ENCODE data around the gene RNF34. TPM values are rescaled to one million over a fixed set of nuclear protein-coding genes. Genes with fewer than 3 reads are reported as not detected.
A peak's percentile ranks its signal among the peaks of the same experiment; 100 is the strongest.

RNF34 gene
- total RNA-seq, 1 experiment from 2014 or later, result 43.7 TPM

DNA sequence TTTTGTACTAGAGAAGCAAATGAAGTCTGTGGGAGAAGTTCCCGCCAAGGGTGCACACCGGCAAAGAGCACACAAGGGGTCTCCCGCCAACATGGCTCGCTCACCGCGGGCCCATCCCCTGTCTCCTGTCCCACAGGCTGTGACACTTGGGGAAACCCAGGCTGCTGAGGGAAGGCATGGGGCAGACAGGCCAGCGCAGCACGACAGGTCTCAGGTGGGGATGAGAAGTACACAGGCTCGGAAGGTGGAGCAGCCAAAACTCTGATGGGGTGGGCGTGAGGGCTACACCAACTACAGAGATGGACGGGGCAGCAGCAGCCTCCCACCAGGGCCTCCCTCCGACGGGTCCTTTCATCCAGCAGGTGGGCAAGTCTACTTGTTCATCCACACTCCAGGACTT, 64.4 kb downstream of the RNF34 start:
- CTCF ChIA-PET, result no interaction called here
- intact Hi-C loops (cut with micrococcal nuclease; ENCODE audit: unreplicated experiment), result no loop called here

DNA sequence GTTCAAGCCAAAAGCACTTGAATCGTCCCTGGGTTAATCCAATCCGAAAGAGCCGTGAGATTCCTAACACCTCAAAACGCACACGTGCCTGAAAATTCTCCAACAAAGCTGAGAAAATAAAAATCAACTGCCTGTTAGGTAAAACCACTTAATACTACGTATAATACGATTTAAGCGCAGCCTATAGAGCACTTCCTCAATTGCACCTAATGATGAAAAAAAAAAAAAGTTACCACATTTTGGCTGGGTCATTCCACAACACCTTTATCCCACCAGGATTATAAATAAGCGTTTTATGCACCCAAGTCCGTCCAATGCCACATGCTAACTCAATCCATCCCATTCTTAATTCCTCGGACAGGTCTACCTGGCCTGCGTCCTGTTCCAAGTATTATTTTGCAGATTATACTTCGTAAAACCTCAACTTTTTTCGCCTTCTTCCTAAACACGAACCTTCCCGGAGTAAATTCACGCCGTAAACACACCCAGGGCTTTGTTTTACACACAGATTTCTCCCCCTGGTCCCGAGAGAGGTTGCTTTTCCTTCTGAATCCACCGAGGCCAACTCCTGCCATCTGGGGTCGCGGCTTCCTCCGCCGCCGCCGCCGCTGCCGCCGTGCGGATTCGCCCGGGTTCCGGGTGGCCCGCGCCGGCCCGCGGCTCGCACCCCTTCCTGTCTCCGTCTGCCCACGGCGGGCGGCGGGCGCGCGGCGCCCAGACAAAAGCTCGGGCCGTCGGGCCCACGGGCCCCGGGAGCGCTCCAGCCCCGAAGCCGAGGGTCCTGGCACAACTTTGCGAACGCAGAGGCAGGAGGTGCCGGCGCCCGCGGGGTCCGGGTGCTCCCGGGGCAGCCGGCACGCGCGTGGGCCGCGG, 66.2 kb downstream of the RNF34 start:
- Histone ChIP-seq H3K4me1 (replicated peaks; ENCODE audit: insufficient read depth) (peaks cover 8% of the 10 kb centered on the region), H3K9me3 (ENCODE audit: insufficient read depth, low read depth) (no peaks in the 10 kb centered on the region), H3K9me2 (ENCODE audit: insufficient read depth) (no peaks in the 10 kb centered on the region), H2AFZ (peak overlapping the region; percentile 76), H3K36me3 (ENCODE audit: low read depth) (no peaks in the 10 kb centered on the region), H3K4me3 (peak overlapping the region; percentile 68), H3K79me2 (ENCODE audit: low read depth) (peaks cover 30% of the 10 kb centered on the region), H3K4me2 (peak overlapping the region; percentile 84), H3K27ac (no peak overlapping the region), H3F3A (ENCODE audit: insufficient read depth, low read depth) (peaks cover 12% of the 10 kb centered on the region), H4K20me1 (ENCODE audit: insufficient read depth) (peaks cover 12% of the 10 kb centered on the region), H3K27me3 (ENCODE audit: insufficient read depth, low read depth) (no peaks in the 10 kb centered on the region)
- peak in 1 of 2 experiments; percentile 10 for DNase-seq
- ChIA-PET POLR2A (ENCODE audit: unreplicated experiment) (no interaction called here), CTCF (interaction anchor here (0.6 kb wide), 1 partner anchor 216 kb away, joined by 3 read pairs; no protein-coding TSS in a partner anchor)
- intact Hi-C loops (cut with micrococcal nuclease; ENCODE audit: unreplicated experiment), result no loop called here
- BruUV-seq (replicated peaks), result no TSS peak
- no peak for TF ChIP-seq EZH2 (IDR thresholded peaks at IDR 0.05; ENCODE audit: low read depth)
- TF ChIP-seq, protein P1, sequence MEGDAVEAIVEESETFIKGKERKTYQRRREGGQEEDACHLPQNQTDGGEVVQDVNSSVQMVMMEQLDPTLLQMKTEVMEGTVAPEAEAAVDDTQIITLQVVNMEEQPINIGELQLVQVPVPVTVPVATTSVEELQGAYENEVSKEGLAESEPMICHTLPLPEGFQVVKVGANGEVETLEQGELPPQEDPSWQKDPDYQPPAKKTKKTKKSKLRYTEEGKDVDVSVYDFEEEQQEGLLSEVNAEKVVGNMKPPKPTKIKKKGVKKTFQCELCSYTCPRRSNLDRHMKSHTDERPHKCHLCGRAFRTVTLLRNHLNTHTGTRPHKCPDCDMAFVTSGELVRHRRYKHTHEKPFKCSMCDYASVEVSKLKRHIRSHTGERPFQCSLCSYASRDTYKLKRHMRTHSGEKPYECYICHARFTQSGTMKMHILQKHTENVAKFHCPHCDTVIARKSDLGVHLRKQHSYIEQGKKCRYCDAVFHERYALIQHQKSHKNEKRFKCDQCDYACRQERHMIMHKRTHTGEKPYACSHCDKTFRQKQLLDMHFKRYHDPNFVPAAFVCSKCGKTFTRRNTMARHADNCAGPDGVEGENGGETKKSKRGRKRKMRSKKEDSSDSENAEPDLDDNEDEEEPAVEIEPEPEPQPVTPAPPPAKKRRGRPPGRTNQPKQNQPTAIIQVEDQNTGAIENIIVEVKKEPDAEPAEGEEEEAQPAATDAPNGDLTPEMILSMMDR (conservative IDR thresholded peaks at IDR 0.05), result no peak

More for the DNA sequence above, 64.4 kb downstream of the RNF34 start:
- H3K27ac ChIP-seq, result no peak overlapping the region
- no peak overlapping the region for H3K4me2 ChIP-seq
- no TSS peak for BruUV-seq (replicated peaks)
- H3K79me2 ChIP-seq (ENCODE audit: low read depth), result peaks cover 33% of the 10 kb centered on the region
- POLR2A ChIA-PET (ENCODE audit: unreplicated experiment), result no interaction called here
- peaks cover 12% of the 10 kb centered on the region for H3F3A ChIP-seq (ENCODE audit: insufficient read depth, low read depth)
- H3K27me3 ChIP-seq (ENCODE audit: insufficient read depth, low read depth), result no peaks in the 10 kb centered on the region
- DNase-seq, result no peak
- H2AFZ ChIP-seq, result no peak overlapping the region
- no peaks in the 10 kb centered on the region for H3K9me3 ChIP-seq (ENCODE audit: insufficient read depth, low read depth)
- H3K36me3 ChIP-seq (ENCODE audit: low read depth), result no peaks in the 10 kb centered on the region
- no peaks in the 10 kb centered on the region for H3K9me2 ChIP-seq (ENCODE audit: insufficient read depth)
- H3K4me3 ChIP-seq, result no peak overlapping the region
- H3K4me1 ChIP-seq (replicated peaks; ENCODE audit: insufficient read depth), result peaks cover 8% of the 10 kb centered on the region
- TF ChIP-seq, protein P1 (conservative IDR thresholded peaks at IDR 0.05), result no peak
- no peak for TF ChIP-seq EZH2 (IDR thresholded peaks at IDR 0.05; ENCODE audit: low read depth)
- H4K20me1 ChIP-seq (ENCODE audit: insufficient read depth), result peaks cover 12% of the 10 kb centered on the region

DNA sequence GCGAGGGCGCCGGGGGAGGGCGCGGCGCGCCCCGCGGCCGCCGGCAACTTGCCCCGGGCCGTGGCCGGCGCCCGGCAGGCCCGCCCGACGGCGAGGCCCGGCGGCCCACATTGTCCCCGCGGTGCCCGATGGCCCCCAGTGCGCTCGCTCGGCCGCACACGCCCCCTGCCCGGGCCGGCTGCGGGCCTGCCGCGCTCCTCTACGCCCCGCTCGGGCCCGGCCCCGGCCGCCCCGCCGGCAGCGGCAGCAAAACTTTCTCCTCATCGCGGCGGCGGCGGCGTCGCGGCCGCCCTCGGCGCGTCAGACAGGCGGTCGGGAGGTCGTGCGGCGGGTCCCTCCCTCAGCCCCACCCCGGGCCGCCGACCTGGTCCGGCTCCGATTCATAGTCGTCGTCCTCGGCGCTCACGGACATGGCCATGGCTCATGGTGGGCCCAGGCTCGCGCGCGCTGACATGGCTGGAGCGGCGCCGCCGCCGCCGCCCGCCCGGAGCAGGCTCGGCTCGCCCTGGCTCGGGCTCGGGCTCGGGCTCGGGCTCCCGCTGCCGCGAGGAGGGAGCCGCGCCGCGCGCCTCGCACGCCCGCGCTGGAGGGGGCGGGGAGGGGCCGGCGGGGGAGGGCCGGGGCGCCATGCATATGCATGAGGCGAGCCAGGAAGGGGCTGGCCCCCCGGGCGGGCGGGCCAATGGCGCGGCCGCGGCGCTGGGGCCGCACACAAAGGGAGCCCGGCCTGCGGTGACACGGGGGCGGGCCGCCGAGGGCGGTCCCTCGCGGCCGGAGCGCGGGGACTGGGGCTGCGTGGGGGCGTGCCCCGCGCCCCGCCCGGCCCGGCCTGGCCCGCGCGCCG, 67.1 kb downstream of the RNF34 start:
- H3K4me3 ChIP-seq, result peak overlapping the region; percentile 68
- POLR2A ChIA-PET (ENCODE audit: unreplicated experiment), result no interaction called here
- peaks cover 8% of the 10 kb centered on the region for H3K4me1 ChIP-seq (replicated peaks; ENCODE audit: insufficient read depth)
- H3K9me3 ChIP-seq (ENCODE audit: insufficient read depth, low read depth), result no peaks in the 10 kb centered on the region
- no peaks in the 10 kb centered on the region for H3K27me3 ChIP-seq (ENCODE audit: insufficient read depth, low read depth)
- no TSS peak for BruUV-seq (replicated peaks)
- peaks cover 12% of the 10 kb centered on the region for H4K20me1 ChIP-seq (ENCODE audit: insufficient read depth)
- CTCF ChIA-PET, result interaction anchor here (0.6 kb wide), 1 partner anchor 216 kb away, joined by 3 read pairs; no protein-coding TSS in a partner anchor
- DNase-seq, result peak; percentile 61 to 95
- peaks cover 12% of the 10 kb centered on the region for H3F3A ChIP-seq (ENCODE audit: insufficient read depth, low read depth)
- no peak overlapping the region for H3K27ac ChIP-seq
- H3K79me2 ChIP-seq (ENCODE audit: low read depth), result peaks cover 30% of the 10 kb centered on the region
- H3K36me3 ChIP-seq (ENCODE audit: low read depth), result no peaks in the 10 kb centered on the region
- no peak overlapping the region for H2AFZ ChIP-seq
- intact Hi-C loops (cut with micrococcal nuclease; ENCODE audit: unreplicated experiment), result no loop called here
- peak overlapping the region; percentile 73 for H3K4me2 ChIP-seq
- TF ChIP-seq, protein P1 (conservative IDR thresholded peaks at IDR 0.05), result no peak
- TF ChIP-seq EZH2 (IDR thresholded peaks at IDR 0.05; ENCODE audit: low read depth), result no peak
- no peaks in the 10 kb centered on the region for H3K9me2 ChIP-seq (ENCODE audit: insufficient read depth)
